HuH-7 (cell line): Measurements from ENCODE around the gene CACNA1S.

Source experiments
- DNase-seq: peaks from one replicate; pipeline ENCODE4 v3.0.0; 2011; ENCODE audit warnings: low spot score

CACNA1S gene

DNA sequence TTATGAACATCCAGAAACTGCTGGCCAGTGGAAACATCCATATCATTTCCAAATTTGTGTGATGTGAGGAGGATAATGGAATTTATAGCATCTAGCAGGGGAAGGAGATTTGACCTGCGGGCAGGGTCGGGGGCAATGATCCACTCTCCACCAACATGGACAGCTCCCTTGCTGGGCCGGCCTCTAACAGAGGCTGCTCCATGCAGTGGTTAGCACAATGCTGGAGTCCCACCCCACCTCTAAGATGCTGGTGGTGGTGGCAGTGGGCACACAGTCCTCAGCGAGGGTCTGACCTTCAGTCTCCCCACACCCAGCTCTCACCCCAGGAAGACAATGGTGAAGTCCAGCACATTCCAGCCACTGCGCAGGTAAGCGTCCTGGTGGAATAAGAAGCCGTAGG is 18.7 kb downstream of the CACNA1S start:
- DNase-seq: no peak

GRCh38 chr1:201092738-201093137 is 19.5 kb downstream of the CACNA1S start:
- DNase-seq: no peak

DNA sequence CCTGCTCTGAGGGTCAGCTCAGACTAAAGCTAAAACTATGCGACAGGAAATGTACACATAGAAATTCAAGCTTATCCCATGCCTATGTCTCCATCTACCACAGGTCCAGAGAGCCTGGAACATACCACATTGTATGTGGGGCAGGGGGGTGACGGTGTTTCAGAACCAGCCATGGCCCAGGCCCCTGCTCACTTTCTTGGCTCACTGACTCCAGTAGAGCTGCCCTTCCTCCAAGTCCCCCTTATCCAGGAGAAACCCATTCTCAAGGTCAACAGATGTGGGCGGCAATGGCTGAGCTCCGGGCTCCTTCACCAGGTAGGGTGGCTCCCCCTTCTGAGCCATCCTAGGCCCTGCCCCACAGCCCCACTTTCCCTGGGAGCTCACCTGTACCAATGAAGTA is 21.0 kb downstream of the CACNA1S start:
- no peak for DNase-seq

DNA sequence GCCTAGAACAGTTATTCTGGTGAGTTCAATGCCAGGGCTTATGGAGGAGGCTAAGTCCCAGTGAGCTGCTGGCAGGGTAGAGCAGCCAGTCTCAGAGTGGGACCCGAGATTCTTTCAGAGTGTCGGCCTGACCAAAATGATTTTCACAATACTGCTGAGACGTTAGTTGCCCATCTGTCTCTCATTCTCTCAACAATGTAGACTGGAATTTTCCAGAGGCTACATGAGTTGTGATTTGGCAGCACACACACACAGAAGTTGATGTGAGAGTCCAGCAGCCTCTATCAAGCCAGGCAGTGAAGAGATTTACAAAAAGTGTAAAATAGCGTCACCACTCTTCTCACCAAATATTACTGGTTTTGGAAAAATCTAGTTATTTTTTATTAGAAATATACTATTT is 21.7 kb downstream of the CACNA1S start:
- no peak for DNase-seq

DNA sequence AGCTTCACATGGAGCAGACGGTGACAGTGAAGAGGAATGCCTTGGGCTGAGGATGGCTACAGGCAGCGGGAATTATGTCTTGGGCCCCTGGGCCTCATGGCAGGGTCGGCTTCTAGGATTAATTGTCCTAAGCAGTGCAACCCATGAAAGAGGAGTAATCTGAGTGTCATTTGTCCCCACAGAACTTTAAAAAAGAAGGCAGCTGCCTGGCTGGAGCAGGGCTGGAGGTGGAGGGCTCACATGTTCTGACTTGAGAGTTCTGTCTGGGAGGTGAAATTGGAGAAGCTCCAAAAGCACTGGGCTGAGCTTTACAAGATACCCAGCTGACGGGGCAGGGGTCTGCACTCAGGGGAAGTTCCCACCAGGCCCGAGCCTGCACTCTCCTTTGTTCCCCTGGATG is 22.6 kb downstream of the CACNA1S start:
- DNase-seq: no peak

DNA sequence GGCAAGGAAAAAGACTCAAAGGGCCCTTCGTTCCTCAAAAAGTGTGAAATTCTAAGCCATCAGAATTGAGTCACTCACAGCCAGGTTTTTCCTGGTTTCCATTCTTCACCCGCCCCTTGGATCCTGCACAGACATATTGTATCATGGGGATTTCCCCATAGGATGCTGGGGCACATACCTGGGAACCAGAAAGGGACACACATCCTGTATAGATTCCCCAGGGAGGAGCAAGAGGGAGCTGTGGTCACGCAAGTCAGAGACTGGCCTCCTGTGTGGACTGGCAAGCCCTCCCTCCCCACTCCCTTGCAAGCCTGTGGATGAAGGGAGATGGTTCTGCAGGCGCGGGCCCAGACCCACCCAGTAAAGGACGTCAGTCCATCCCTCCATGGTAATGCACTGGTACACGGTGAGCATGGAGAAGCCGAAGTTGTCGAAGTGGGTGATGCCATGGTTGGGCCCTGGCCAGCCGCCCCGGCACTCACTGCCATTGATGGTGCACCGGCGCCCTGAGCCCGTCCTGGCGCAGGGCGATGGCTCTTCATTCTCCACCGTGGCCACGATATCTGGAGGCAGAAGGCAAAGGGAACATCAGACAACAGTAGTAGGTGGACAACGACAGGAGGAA is 23.2 kb downstream of the CACNA1S start:
- DNase-seq: no peak

- DNase-seq: no peak
Observed at GRCh38 chr1:201088395-201088794, 23.8 kb downstream of the CACNA1S start.

GRCh38 chr1:201085902-201086735 is 26.1 kb downstream of the CACNA1S start:
- peak; percentile 85 for DNase-seq

- no peak for DNase-seq
Observed at GRCh38 chr1:201084295-201084694, 27.9 kb downstream of the CACNA1S start.

DNA sequence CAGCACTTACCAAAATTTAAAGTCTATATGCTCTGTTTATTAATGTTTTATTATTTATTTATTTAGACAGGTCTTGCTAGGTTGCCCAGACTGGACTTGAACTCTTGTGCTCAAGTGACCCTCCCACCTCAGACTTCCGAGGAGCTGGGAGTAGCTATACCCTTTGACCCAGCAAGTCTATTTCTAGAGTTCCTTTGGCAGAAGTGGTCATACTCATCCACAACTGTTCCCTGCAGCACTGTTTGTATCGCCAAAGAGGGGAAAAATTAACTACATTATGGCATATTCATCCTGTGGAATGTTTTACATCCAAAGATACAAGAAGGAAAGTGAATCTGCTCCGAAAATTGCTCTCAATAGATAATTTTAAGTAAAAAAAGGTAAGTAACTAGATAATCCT is 28.5 kb downstream of the CACNA1S start:
- DNase-seq: no peak

DNA sequence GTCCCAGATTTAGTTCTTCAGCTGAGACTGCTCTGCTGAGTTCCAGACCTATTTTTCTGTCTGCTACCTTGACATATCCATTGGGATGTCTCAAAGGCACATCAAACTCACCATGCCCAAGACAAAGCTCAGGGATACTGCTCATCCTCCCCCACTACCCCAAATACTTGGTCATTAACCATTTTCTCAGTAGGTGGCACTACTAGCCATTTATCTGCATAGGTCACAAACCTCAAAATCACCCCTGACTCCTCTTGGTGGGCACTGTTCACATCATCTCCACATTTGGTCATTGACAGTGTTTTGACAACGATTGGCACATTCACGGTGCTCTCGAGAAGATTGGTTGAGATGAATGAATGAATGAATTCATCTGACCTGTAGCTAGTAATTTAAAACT is 32.1 kb downstream of the CACNA1S start:
- DNase-seq: no peak

DNA sequence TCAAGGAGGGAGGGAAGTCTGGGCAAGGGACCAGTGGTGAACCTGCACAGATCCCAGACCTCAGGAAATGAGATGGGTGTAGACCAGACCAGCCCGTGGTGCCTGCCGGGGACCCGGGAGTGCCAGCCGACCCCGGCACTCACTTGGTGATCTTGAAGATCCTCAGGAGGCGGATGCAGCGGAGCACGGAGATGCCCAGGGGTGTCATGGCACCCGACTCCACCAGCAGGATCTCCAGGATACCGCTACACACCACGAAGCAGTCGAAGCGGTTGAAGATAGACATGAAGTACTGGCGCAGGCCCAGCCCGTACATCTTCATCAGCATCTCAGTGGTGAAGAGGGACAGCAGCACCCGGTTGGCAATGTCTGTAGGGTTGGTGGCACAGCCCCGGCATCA is 34.5 kb downstream of the CACNA1S start:
- no peak for DNase-seq

- no peak for DNase-seq
Observed at GRCh38 chr1:201077116-201077515, 35.1 kb downstream of the CACNA1S start.

DNA sequence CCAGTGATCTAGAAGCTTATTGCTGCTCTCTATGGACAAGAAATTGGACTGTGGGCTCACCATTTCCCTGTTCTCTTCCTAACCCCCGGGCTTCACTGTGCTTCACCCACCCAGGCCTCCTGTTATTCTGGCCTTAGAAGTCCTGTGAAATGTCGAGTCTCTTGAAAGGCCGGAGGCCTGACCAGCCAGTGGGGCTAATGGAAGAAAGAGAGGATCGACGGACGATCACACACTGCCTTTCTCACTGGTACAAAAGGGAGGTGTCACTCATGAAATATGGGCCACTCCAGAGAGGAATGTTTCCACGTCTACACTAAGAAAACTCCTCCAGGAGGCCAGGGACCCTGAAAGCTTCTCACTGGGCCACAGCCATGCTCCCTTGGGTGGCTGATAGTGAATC is 36.1 kb downstream of the CACNA1S start:
- no peak for DNase-seq

GRCh38 chr1:201074018-201074417 is 38.2 kb downstream of the CACNA1S start:
- DNase-seq: no peak

DNA sequence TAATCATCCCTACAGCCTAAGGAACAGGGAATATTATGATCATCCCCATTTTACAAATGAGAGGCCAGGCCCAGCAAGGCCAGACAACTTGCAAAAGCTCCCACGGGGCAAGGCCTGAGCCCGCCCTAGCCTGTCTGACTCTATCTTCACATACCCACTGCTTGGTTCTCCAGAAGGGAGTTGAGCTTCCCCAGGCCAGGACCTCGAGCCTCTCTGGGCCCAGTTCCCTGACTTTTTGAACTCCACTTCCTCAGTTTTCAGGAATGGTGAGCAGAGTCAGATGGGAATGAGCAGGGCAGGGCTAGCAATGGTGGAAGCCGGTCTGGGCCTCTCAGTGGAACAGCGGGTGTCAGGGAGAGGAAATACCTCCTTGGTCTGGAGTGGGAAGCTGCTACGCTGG is 39.3 kb downstream of the CACNA1S start:
- no peak for DNase-seq

DNA sequence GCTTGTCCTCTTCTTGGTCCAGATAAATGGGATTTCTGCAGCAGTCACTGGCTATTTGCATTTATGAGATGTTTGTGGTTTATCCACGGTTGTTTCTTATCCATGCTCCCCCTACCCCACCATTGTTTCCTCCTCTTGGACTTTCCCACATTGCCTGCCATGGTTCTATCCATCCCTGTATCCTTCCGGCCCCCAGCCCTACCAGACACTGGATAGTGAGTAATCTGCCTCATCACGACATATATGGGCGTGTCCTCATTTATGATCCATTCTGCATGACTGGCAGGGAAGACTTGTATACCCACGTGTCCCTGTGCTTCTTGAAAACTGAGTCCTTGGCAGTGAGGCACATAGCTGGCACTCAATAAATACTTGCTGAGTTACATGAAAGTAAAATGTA is 40.1 kb downstream of the CACNA1S start:
- DNase-seq: no peak

GRCh38 chr1:201069636-201070035 is 42.6 kb downstream of the CACNA1S start:
- no peak for DNase-seq

DNA sequence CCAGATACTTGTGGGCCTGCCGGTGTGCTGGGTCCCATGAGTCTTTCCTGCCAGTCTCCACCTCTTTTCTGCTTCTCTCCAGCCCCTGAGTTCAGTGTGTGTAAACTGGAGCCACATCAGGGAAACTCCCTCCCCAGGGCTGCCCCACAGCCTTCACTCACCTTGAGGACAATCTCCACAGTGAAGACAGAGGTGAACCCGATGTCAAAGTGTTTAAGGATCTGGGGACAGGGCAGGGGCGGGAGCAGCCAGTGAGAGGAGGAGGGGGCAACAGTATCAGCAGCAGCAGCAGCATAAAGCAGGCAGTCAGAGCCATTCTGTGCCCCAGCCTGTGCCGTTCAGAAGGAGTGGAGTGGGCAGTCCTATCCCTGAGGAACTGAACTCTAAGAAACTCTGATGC is 43.2 kb downstream of the CACNA1S start:
- DNase-seq: no peak

DNA sequence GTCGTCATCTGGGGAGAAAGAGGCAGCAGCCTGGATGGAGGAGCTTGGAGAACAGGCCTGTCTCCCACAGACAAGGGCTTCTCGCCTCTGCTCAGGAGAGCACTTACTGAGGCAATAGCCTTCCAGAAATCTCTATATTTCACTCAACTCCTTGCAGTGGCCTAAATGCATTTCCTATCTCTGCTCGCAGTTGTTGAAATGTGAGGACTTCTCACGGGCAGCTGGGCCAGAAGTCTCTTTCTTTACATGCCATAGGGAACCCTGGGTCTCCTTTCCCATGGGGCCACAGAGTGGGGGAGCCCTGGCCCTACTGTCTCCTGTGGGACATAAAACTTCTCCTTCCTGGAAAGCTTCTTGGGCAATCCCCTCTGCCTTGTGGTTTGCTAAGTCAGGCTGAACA is 45.2 kb downstream of the CACNA1S start:
- DNase-seq: no peak

GRCh38 chr1:201065686-201066085 is 46.5 kb downstream of the CACNA1S start:
- no peak for DNase-seq

- DNase-seq: no peak
Observed at GRCh38 chr1:201064806-201065205, 47.4 kb downstream of the CACNA1S start.

GRCh38 chr1:201063145-201063544 is 49.1 kb downstream of the CACNA1S start:
- no peak for DNase-seq
